GM18526 (cell line): Measurements from ENCODE around the gene RAB1B.
A peak's percentile ranks its signal among the peaks of the same experiment; 100 is the strongest.

Experiments
- POLR2A ChIP-seq: IDR thresholded peaks from 3 replicates; pipeline ENCODE4 v1.6.1; 2011; ENCODE audit not compliant: insufficient read length; ENCODE audit errors: extremely low read depth

The RAB1B gene

GRCh38 chr11:66268244-66268951 is at the start of gene RAB1B:
RAB1B (plus strand) TSS chr11:66268639; CDS start chr11:66268680, 41 bp downstream.
- TF ChIP-seq POLR2A: peak; percentile 68

- no peak for TF ChIP-seq POLR2A
These were observed 49.4 kb upstream of the RAB1B start for GRCh38 chr11:66218846-66219620.

GRCh38 chr11:66219846-66220565 is 48.4 kb upstream of the RAB1B start:
- no peak for TF ChIP-seq POLR2A

GRCh38 chr11:66220566-66220935 is 47.9 kb upstream of the RAB1B start:
- no peak for TF ChIP-seq POLR2A

- TF ChIP-seq POLR2A: no peak
These were observed 47.4 kb upstream of the RAB1B start for GRCh38 chr11:66221012-66221411.

- TF ChIP-seq POLR2A: no peak
These were observed 46.7 kb upstream of the RAB1B start for GRCh38 chr11:66221726-66222236.

- TF ChIP-seq POLR2A: no peak
These were observed 45.9 kb upstream of the RAB1B start for GRCh38 chr11:66222358-66223149.

- TF ChIP-seq POLR2A: no peak
These were observed 44.1 kb upstream of the RAB1B start for GRCh38 chr11:66224226-66224855.

GRCh38 chr11:66225066-66225465 is 43.4 kb upstream of the RAB1B start:
- TF ChIP-seq POLR2A: no peak

- no peak for TF ChIP-seq POLR2A
These were observed 42.3 kb upstream of the RAB1B start for GRCh38 chr11:66226101-66226500.

GRCh38 chr11:66227700-66228099 is 40.7 kb upstream of the RAB1B start:
- no peak for TF ChIP-seq POLR2A

- no peak for TF ChIP-seq POLR2A
These were observed 39.9 kb upstream of the RAB1B start for GRCh38 chr11:66228521-66228920.

GRCh38 chr11:66230156-66230555 is 38.3 kb upstream of the RAB1B start:
- TF ChIP-seq POLR2A: no peak

GRCh38 chr11:66230978-66231377 is 37.5 kb upstream of the RAB1B start:
- TF ChIP-seq POLR2A: no peak
